Skeletal muscle satellite cell (primary cell): ENCODE data around the gene ABHD16B.

Experiments
- small RNA-seq: library from RNA; depleted of rRNA; stranded (forward); fragments of <200 nt; gene quantifications from one replicate; pipeline ENCODE3, GENCODE V24; 2012

The ABHD16B gene

Small RNAs within 50 kb of the gene (small RNA-seq; reads per million reads assigned to genes)
- gene RNU1-134P, result 10.0 reads per million, percentile 91 among the genes with 10 or more reads in this experiment
